ENCODE data around the gene GBX1.

- no peak for TF ChIP-seq CTCF (IDR thresholded peaks at IDR 0.05)
- TF ChIP-seq EZH2 (IDR thresholded peaks at IDR 0.05), result no peak
- no peak for TF ChIP-seq EZH2phosphoT487 (IDR thresholded peaks at IDR 0.05)
Measured at GRCh38 chr7:151131224-151131591, 36.3 kb downstream of the GBX1 start.

All from neural progenitor cell (in vitro differentiated cells).